HL-60/S4 treated with phorbol 12-myristate 13-acetate at 8.2 ng/mL for 4 days and 3 days (cell line): ENCODE results near the gene PSMD2.

ENCODE experiments used
- in situ Hi-C: fragments of 300-500 bp; cut with MboI; formaldehyde crosslinking; loops from 2 replicates; pipeline ENCODE4 v1.15.0; 2022; ENCODE audit warnings: low sequenced_read_pairs

The PSMD2 gene

GRCh38 chr3:184354121-184354728 lies 55.2 kb downstream of the PSMD2 start:
- in situ Hi-C loops: no loop called here

GRCh38 chr3:184354754-184355153 lies 55.7 kb downstream of the PSMD2 start:
- in situ Hi-C loops: no loop called here

- in situ Hi-C loops: no loop called here
Measured at GRCh38 chr3:184355261-184356040, 56.4 kb downstream of the PSMD2 start.

GRCh38 chr3:184357248-184358123 lies 58.4 kb downstream of the PSMD2 start:
- in situ Hi-C loops: no loop called here

- in situ Hi-C loops: no loop called here
Measured at GRCh38 chr3:184358124-184358767, 59.2 kb downstream of the PSMD2 start.
